ES-I3 (cell line): ENCODE results near the gene EPHB1.
A peak's percentile ranks its signal among the peaks of the same experiment; 100 is the strongest.

ENCODE experiments used
- H3K36me3 ChIP-seq: 2 replicates; pipeline ENCODE4 v1.6.1; 2013; ENCODE audit warnings: mild to moderate bottlenecking, low read length, control low read depth, moderate library complexity; ENCODE audit not compliant: insufficient read depth
- H3K4me1 ChIP-seq: 2 replicates; pipeline ENCODE4 v1.6.1; 2013; ENCODE audit warnings: mild to moderate bottlenecking, control low read depth, low read length; ENCODE audit not compliant: insufficient read depth
- H3K9ac ChIP-seq: 2 replicates; pipeline ENCODE4 v1.6.1; 2013; ENCODE audit warnings: low read depth, mild to moderate bottlenecking, low read length, moderate library complexity
- H3K9me3 ChIP-seq: 2 replicates; pipeline ENCODE4 v1.6.1; 2013; ENCODE audit warnings: mild to moderate bottlenecking, low read length, moderate library complexity; ENCODE audit not compliant: control insufficient read depth, insufficient read depth

Gene EPHB1

DNA sequence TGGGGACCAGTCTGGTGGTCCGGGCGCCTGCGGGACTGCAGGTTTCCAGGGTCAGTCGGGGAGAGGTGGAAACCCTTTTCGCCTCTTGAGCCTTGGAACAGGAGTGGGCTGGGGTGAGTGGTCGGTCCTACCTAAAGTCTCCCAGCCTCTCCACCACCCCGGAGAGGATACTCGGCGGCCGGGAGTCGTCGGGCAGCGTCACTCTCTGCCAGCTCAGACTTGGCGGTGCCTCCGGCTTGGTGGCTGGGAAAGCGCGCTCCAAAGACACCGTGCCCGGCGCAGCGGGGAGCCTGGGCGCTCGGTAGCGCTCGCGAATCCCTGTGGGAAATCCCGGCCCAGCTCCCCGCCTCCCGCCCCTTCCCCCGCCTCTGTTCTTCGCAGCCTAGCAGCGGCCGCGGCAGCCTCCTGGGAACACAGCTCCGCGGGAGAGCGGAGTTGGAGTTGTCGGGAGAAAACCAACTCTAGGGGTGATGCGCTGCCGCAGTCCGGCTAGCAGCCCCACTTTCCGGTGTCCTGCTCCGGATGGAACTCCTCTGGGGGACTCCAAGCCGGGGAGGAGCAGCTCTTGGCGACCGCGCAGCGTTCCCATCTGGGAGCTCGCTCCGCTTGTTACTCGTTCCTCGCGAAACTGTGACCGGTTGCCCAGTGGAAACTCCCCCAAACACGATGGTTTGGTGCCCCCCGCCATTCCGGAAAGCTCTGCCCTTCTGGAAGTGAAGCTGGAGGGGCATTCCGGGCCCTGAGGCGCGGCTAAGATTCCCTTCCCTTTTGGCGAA is 1.4 kb downstream of the EPHB1 start:
- H3K36me3 ChIP-seq, result no peaks in the 10 kb centered on the region
- no peaks in the 10 kb centered on the region for H3K9me3 ChIP-seq
- peak overlapping the region; percentile 61 for H3K9ac ChIP-seq
- H3K4me1 ChIP-seq, result no peaks in the 10 kb centered on the region

DNA sequence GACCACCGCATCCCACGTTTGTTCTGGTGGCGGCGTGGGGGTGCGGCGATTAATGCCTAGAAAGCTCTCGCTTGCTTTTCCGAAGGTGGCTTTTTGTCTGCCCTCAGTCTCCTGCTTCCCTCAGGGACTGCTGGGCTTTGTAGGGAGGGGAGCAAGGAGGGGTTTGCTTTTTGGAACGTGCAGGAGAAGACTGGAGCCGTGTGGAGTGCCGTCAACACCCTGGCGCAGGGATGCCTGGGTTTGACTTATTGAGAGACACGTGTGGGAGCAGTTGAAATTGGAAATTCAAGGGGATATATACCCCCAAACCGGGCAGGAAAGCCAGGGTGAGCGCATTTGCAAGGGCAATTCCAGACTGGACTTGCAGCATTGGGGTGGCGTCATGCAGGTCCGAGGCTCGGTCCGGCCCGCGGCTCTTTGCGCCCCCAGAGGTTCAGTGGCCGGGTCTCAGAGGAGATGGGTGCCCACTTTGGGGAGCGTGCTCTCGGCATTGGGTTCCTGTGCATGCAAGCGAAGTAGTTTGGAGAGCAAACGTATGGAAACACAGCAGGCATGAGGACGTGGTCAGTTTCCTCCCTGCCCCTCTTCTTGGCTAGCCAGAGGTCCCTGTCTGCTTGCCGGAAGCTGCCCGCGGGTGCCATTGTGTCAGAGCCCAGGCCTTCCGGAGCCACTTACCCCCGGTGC is 2.1 kb downstream of the EPHB1 start:
- peak overlapping the region; percentile 61 for H3K9ac ChIP-seq
- no peaks in the 10 kb centered on the region for H3K36me3 ChIP-seq
- no peaks in the 10 kb centered on the region for H3K9me3 ChIP-seq
- no peaks in the 10 kb centered on the region for H3K4me1 ChIP-seq

DNA sequence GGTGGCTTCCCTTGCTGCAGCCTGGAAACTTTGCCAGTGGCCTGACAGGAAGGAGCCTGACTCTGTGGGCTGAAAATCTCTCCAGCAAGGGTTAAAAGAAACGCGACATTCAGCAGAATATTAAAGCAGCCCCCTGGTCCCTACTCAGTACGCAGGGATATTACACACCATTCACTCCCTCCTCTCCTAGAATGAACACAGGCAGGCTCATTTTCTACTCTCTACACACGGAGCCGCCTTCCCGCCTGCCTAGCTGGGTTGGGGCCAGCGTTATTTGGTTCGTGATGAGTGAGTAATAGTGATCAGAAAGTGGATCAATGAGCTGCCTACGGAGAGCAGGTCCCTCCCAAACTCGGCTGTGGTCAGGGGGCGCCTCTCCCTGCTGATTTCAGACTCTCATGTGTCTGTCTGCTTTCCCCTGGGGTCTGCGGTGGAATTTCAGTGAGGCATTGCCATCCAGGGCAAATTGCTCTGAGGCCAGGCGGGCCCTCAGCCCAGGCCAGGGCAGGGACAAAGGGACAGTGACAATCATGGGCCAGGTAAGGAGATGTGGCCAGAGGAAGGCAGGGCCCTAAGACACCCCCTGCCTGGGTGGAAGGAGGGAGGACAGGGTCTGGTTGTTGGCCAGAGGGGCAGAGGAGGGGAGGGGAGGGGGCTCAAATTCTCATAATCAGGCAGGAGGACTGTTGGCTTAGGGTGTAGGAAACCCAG is 2.8 kb downstream of the EPHB1 start:
- peak overlapping the region; percentile 61; the same call in 1 of the 2 replicates for H3K9ac ChIP-seq
- H3K36me3 ChIP-seq, result no peaks in the 10 kb centered on the region
- no peaks in the 10 kb centered on the region for H3K4me1 ChIP-seq
- no peaks in the 10 kb centered on the region for H3K9me3 ChIP-seq

- Histone ChIP-seq H3K9me3 (no peaks in the 10 kb centered on the region), H3K36me3 (no peaks in the 10 kb centered on the region), H3K9ac (no peak overlapping the region), H3K4me1 (no peaks in the 10 kb centered on the region)
Measured at GRCh38 chr3:134798681-134799311, 3.7 kb downstream of the EPHB1 start.

DNA sequence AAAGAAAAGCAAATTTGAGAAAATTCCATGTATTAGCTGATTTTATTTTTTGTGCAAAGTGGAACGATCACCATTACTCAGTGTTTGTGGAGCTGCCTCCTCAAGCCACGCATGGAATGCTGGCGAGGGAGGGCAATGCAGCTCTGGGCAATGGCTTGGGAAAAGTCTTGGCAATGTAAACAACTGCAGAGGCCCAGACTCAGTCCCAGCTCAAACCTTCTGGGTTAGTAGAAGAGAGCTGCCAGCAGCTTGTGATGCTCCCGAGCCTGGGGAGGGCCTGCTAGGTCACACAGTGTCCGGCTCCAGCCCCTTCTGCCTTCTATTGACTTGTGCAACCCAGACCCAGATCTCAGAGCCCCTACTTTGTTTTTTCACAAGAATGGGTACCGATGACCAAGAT is 4.3 kb downstream of the EPHB1 start:
- H3K36me3 ChIP-seq, result no peaks in the 10 kb centered on the region
- H3K9me3 ChIP-seq, result no peaks in the 10 kb centered on the region
- H3K9ac ChIP-seq, result no peak overlapping the region
- H3K4me1 ChIP-seq, result no peaks in the 10 kb centered on the region

DNA sequence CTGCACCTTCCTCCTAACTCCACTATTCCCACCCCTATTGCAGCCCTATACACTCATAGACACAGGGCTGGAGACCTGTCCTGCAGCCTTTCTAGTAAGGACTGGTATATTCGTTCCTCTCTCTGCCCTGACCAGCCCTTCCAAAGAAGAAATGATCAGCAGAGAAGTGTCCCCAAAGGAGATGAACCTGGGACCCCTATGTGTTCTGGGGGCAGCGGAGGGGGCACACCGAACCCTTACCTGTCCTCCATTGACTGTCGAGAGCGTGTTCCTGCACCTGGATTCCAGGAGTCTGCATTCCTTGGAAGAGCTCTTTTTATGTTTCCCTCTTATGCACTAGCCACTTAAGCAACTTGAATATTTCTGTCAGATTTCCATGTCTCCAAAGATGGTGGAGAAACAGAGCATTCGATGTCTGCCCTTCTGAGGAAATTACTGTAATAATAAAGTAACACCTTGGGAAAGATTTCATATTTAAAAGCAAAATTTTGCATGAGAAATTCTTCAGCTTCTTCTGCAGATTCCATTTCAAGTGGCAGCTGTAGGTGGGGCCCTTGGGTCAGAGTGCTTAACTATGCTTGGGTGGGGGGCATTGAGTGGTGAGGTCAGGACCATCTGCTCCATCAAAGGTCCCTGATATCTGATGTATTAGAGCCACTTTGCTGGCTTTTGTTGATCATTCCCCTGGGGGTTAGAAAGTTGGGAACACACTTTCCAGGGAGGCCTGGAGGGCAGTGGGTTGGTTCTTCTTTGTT is 6.3 kb downstream of the EPHB1 start:
- H3K9me3 ChIP-seq, result no peaks in the 10 kb centered on the region
- H3K9ac ChIP-seq, result no peak overlapping the region
- H3K4me1 ChIP-seq, result no peaks in the 10 kb centered on the region
- no peaks in the 10 kb centered on the region for H3K36me3 ChIP-seq

DNA sequence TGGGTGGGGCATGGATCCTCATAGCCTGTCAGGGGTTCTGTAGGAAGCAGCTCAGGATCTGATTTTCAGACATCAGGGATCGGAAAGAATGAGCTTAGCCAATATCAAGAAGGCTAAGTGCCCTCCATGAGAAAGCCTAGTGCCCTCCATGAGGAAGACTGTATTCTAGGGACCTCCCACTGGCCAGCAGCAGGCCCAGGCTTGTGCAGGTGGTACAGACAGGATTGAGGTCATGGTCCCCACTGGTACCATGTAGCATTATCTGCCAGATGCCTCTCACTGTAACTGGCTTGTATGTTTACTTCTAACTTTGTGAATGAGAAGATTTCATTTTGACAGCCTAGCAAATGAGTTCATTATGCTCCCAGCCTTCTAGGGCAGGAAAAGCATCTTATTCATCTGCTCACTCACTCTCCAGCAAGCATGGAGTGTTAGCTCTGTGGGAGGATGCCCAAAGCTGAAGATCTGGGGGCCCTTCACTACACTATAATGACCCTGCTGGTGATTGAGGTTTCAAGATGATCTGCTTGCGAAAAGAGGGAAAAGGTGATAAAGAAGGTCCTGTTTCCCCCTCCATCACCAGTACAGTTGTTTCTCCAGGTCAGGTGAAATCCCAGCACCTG is 7.5 kb downstream of the EPHB1 start:
- Histone ChIP-seq H3K9ac (no peak overlapping the region), H3K36me3 (no peaks in the 10 kb centered on the region), H3K4me1 (no peaks in the 10 kb centered on the region), H3K9me3 (no peaks in the 10 kb centered on the region)

GRCh38 chr3:134803051-134803505 is 8.0 kb downstream of the EPHB1 start:
- no peaks in the 10 kb centered on the region for H3K4me1 ChIP-seq
- no peaks in the 10 kb centered on the region for H3K9me3 ChIP-seq
- H3K9ac ChIP-seq, result no peak overlapping the region
- no peaks in the 10 kb centered on the region for H3K36me3 ChIP-seq

GRCh38 chr3:134803652-134804051 is 8.6 kb downstream of the EPHB1 start:
- Histone ChIP-seq H3K36me3 (no peaks in the 10 kb centered on the region), H3K9me3 (no peaks in the 10 kb centered on the region), H3K9ac (no peak overlapping the region), H3K4me1 (no peaks in the 10 kb centered on the region)

GRCh38 chr3:134804508-134805480 is 9.7 kb downstream of the EPHB1 start:
- no peaks in the 10 kb centered on the region for H3K36me3 ChIP-seq
- no peaks in the 10 kb centered on the region for H3K9me3 ChIP-seq
- no peak overlapping the region for H3K9ac ChIP-seq
- H3K4me1 ChIP-seq, result peaks cover 6% of the 10 kb centered on the region

DNA sequence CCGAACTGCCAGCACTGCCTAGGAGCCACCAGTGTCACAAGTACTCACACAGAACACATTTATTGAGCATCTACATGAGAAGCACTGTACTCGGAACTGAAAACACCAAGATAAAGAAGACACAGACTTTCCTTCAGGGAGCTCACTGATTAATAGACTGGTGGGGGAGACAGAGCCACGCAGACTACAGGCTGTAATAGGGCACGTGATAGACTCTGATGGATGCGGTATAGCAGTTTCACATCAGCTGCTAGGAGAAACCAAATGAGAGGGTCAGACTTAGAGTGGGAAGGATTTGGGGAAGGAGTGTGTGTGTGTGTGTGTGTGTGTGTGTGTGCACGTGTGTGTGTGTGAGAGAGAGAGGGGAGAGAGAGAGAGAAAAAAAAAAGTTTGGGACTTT is 12.1 kb downstream of the EPHB1 start:
- Histone ChIP-seq H3K9ac (no peak overlapping the region), H3K4me1 (peaks cover 17% of the 10 kb centered on the region), H3K36me3 (no peaks in the 10 kb centered on the region), H3K9me3 (no peaks in the 10 kb centered on the region)

- Histone ChIP-seq H3K36me3 (no peaks in the 10 kb centered on the region), H3K4me1 (peaks cover 17% of the 10 kb centered on the region), H3K9me3 (no peaks in the 10 kb centered on the region), H3K9ac (no peak overlapping the region)
Measured at GRCh38 chr3:134808835-134809234, 13.8 kb downstream of the EPHB1 start.
